H1 (cell line): ENCODE results near the gene PTGDR2. TPM values are rescaled to one million over a fixed set of nuclear protein-coding genes. Genes with fewer than 3 reads are reported as not detected.

ENCODE experiments used
- SIX5 ChIP-seq: IDR thresholded peaks from 2 replicates; pipeline ENCODE4 v1.6.1; 2011; ENCODE audit warnings: mild to moderate bottlenecking, low read depth, low read length
- SRF ChIP-seq: IDR thresholded peaks from 2 replicates; pipeline ENCODE4 v1.6.1; 2011; ENCODE audit warnings: mild to moderate bottlenecking, low read depth, low read length, moderate library complexity
- polyA plus RNA-seq, 7 experiments: library from polyadenylated mRNA; depleted of rRNA in 3 of 7; stranded (reverse) in 5 of 7; unstranded in 2 of 7; fragments of >200 nt in 5 of 7; fragments of 200-250 nt in 2 of 7; gene quantifications; 1 replicate in 5 of 7; 2 replicates in 1 of 7; 4 replicates in 1 of 7; pipeline versions ENCODE4 v1.2.1 to v1.2.3, GENCODE V29; 2011 to 2013; ENCODE audit warnings: missing spikeins in 2 of 7, mixed read lengths in 2 of 7
- total RNA-seq: library from RNA; stranded (reverse); fragmentation: NEBNext Ultra II Directional; extraction: Animal tissue kit (Norgen Biotek cat#: 25700); gene quantifications from 2 replicates; pipeline ENCODE4 v1.2.1, GENCODE V29; 2021
- TF ChIP-seq, protein P1 (sequence below), 3 experiments: IDR thresholded peaks; 1 replicate in 2 of 3; 2 replicates in 1 of 3; pipeline versions ENCODE4 v1.5.1 to v1.6.1; 2011; ENCODE audit warnings: low read length in 3 of 3, mild to moderate bottlenecking in 3 of 3, inconsistent platforms in 2 of 3, low read depth in 1 of 3, moderate library complexity in 1 of 3; ENCODE audit not compliant: insufficient read depth in 1 of 3; ENCODE audit errors: control extremely low read depth in 1 of 3

Gene PTGDR2
- total and polyA plus RNA-seq, 2 of the 8 experiments (the other 6 are each of a cell fraction or from before 2014, with no cell fraction given) = 0.20 TPM; not detected in 1

DNA sequence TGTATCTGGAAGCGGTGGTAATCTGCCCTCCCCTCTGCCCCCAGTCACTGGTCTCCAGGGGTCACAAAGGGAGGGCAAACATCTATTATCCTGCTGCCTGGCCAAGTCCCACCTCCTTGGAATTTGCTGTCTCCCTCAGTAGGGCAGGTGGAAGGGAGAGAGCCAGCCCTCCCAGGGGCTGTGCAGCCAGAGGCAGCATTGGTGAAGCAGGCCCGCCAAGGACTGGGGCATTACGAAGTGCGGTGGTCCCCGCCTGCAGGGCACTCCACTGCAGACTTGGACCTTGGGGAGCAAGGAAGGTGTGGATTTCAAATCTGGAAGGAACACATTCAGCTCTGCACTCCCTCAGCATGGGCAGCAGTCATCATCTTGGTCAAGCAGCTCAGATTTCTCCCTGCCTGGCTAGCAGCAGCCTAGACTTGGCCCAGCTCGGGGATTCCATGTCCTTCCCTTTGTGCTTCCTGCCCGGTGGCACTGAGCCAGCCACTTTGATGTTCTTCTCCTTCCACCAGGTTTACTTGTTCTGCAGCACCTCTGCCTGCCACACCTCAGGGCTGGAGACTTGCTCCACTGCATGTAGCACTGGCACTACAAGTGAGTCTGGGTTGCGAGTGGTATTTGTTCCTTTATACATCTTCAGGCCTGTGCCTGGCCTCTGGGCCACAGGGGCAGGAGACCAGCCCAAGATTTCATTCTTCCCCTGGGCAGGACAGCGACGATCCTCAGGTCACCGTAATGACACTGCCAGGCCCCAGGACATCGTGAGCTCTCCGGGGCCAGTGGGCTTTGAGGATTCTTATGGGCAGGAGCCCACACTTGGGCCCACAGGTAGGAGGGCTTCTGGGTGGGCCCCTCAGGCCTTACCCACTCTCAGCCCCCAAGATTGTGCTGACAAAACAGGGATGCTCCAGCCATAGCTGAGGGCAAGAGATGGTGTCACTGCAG is 18.9 kb upstream of the PTGDR2 start (continued):
- TF ChIP-seq SIX5 (no peak), SRF (no peak)
- TF ChIP-seq, protein P1, sequence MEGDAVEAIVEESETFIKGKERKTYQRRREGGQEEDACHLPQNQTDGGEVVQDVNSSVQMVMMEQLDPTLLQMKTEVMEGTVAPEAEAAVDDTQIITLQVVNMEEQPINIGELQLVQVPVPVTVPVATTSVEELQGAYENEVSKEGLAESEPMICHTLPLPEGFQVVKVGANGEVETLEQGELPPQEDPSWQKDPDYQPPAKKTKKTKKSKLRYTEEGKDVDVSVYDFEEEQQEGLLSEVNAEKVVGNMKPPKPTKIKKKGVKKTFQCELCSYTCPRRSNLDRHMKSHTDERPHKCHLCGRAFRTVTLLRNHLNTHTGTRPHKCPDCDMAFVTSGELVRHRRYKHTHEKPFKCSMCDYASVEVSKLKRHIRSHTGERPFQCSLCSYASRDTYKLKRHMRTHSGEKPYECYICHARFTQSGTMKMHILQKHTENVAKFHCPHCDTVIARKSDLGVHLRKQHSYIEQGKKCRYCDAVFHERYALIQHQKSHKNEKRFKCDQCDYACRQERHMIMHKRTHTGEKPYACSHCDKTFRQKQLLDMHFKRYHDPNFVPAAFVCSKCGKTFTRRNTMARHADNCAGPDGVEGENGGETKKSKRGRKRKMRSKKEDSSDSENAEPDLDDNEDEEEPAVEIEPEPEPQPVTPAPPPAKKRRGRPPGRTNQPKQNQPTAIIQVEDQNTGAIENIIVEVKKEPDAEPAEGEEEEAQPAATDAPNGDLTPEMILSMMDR (IDR thresholded peaks at IDR 0.05; ENCODE audit: control extremely low read depth in 1 of 3, insufficient read depth in 1 of 3, low read depth in 1 of 3, low read length in 3 of 3) = no peak
